H1 (cell line): ENCODE measurements around the gene DIRAS2. TPM values are rescaled to one million over a fixed set of nuclear protein-coding genes. Genes with fewer than 3 reads are reported as not detected.

Source experiments
- CTCF ChIA-PET: fragments of 300-600 bp; sonication (Branson Sonifier 250); formaldehyde crosslinking; loops from one replicate; lab custom pipeline; 2021; ENCODE audit not compliant: partially characterized antibody; lab: Charles Lee
- POLR2A ChIA-PET: fragments of 300-600 bp; sonication (Branson Sonifier 250); formaldehyde crosslinking; loops from one replicate; lab custom pipeline; 2021; ENCODE audit warnings: inconsistent platforms; ENCODE audit not compliant: partially characterized antibody; lab: Charles Lee
- DNase-seq, 2 experiments: peaks; one replicate each; pipeline versions ENCODE4 v3.0.0 to v3.0.0-alpha.2; 2010 to 2022; ENCODE audit warnings: low spot score in 2 of 2, low read depth in 1 of 2, mixed read lengths in 1 of 2
- FAIRE-seq: peaks from 2 replicates; lab custom pipeline; 2011; peaks lifted over from hg19 to GRCh38; lab: Jason Lieb, UNC
- H2AFZ ChIP-seq: 2 replicates; pipeline ENCODE4 v1.8.1; 2012; ENCODE audit warnings: low read length, inconsistent platforms
- H2AK5ac ChIP-seq: 2 replicates; pipeline ENCODE4 v1.6.1; 2013; ENCODE audit warnings: low read depth, low read length
- H2BK120ac ChIP-seq: replicated peaks from 2 replicates; pipeline ENCODE3; 2013; ENCODE audit warnings: low read depth, low read length, inconsistent platforms
- H2BK12ac ChIP-seq: 2 replicates; pipeline ENCODE4 v1.6.1; 2013; ENCODE audit warnings: low read depth, low read length
- H2BK15ac ChIP-seq: 2 replicates; pipeline ENCODE4 v1.6.1; 2013; ENCODE audit warnings: low read length
- H2BK20ac ChIP-seq: 2 replicates; pipeline ENCODE4 v1.6.1; 2013; ENCODE audit warnings: low read length
- H2BK5ac ChIP-seq: 2 replicates; pipeline ENCODE4 v1.6.1; 2013; ENCODE audit warnings: low read depth, low read length
- H3K14ac ChIP-seq: 2 replicates; pipeline ENCODE4 v1.6.1; 2013; ENCODE audit warnings: inconsistent platforms; ENCODE audit not compliant: insufficient read length
- H3K18ac ChIP-seq: 2 replicates; pipeline ENCODE4 v1.6.1; 2013; ENCODE audit warnings: low read length; ENCODE audit errors: extremely low read depth
- H3K23ac ChIP-seq: 2 replicates; pipeline ENCODE4 v1.6.1; 2013; ENCODE audit warnings: inconsistent platforms; ENCODE audit not compliant: insufficient read length
- H3K23me2 ChIP-seq: 2 replicates; pipeline ENCODE4 v1.6.1; 2013; ENCODE audit warnings: low read depth, low read length
- H3K27ac ChIP-seq: 2 replicates; pipeline ENCODE4 v1.6.1; 2011; ENCODE audit warnings: low read depth, low read length, inconsistent platforms
- H3K27me3 ChIP-seq, 4 experiments: replicated peaks in 1 of 4; 1 replicate in 1 of 4; 2 replicates in 3 of 4; pipeline versions ENCODE4 v1.6.1 to v1.8.1; 2011 to 2013; ENCODE audit warnings: low read length in 3 of 4, mild to moderate bottlenecking in 3 of 4, inconsistent platforms in 2 of 4, mixed read lengths in 2 of 4, moderate library complexity in 1 of 4; ENCODE audit not compliant: control insufficient read depth in 3 of 4, insufficient read depth in 3 of 4; ENCODE audit errors: extremely low read depth in 1 of 4
- H3K36me3 ChIP-seq, 4 experiments: 2 replicates each; pipeline versions ENCODE4 v1.6.1 to v1.8.1; 2011 to 2013; ENCODE audit warnings: mild to moderate bottlenecking in 4 of 4, low read length in 3 of 4, moderate library complexity in 2 of 4, control low read depth in 1 of 4, inconsistent platforms in 1 of 4; ENCODE audit not compliant: insufficient read depth in 4 of 4, control insufficient read depth in 2 of 4
- H3K4ac ChIP-seq: replicated peaks from 2 replicates; pipeline ENCODE3; 2013; ENCODE audit warnings: low read length, low read depth, mixed read lengths, inconsistent platforms; ENCODE audit not compliant: insufficient read length
- H3K4me1 ChIP-seq, 4 experiments: replicated peaks in 1 of 4; 1 replicate in 1 of 4; 2 replicates in 3 of 4; pipeline versions ENCODE4 v1.6.1 to v1.8.1; 2011 to 2013; ENCODE audit warnings: low read length in 3 of 4, inconsistent platforms in 2 of 4, mixed read lengths in 1 of 4; ENCODE audit not compliant: insufficient read depth in 4 of 4, control insufficient read depth in 3 of 4
- H3K4me2 ChIP-seq, 2 experiments: 2 replicates each; pipeline versions ENCODE4 v1.6.1 to v1.8.1; 2011 to 2013; ENCODE audit warnings: low read depth in 2 of 2, low read length in 2 of 2, control low read depth in 1 of 2, inconsistent platforms in 1 of 2, mild to moderate bottlenecking in 1 of 2; ENCODE audit not compliant: insufficient read depth in 1 of 2
- H3K4me3 ChIP-seq, 4 experiments: fragments of 200-600, 300-600 bp in 1 of 4; sonication (generic), shearing (Covaris generic), sonication (Bioruptor Twin) in 1 of 4; 2 replicates each; pipeline versions ENCODE4 v1.5.1 to v1.8.1; 2011 to 2016; ENCODE audit warnings: low read length in 4 of 4, low read depth in 3 of 4, control low read depth in 2 of 4, inconsistent platforms in 2 of 4, mild to moderate bottlenecking in 2 of 4, mixed read lengths in 1 of 4, moderate library complexity in 1 of 4; ENCODE audit not compliant: insufficient read depth in 2 of 4; ENCODE audit errors: extremely low read depth in 1 of 4
- H3K56ac ChIP-seq: replicated peaks from 2 replicates; pipeline ENCODE3; 2013; ENCODE audit warnings: low read depth, mild to moderate bottlenecking, mixed read lengths, low read length, inconsistent platforms; ENCODE audit not compliant: insufficient read length
- H3K79me1 ChIP-seq: 2 replicates; pipeline ENCODE4 v1.6.1; 2013; ENCODE audit warnings: low read depth, low read length, control low read depth
- H3K79me2 ChIP-seq, 2 experiments: 2 replicates each; pipeline versions ENCODE4 v1.6.1 to v1.8.1; 2012 to 2013; ENCODE audit warnings: low read length in 2 of 2, mild to moderate bottlenecking in 2 of 2, inconsistent platforms in 1 of 2; ENCODE audit not compliant: insufficient read depth in 2 of 2, control insufficient read depth in 1 of 2
- H3K9ac ChIP-seq, 4 experiments: replicated peaks in 1 of 4; 1 replicate in 1 of 4; 2 replicates in 3 of 4; pipeline versions ENCODE4 v1.6.1 to v1.8.1; 2011 to 2013; ENCODE audit warnings: low read depth in 3 of 4, low read length in 3 of 4, control low read depth in 2 of 4, mild to moderate bottlenecking in 2 of 4, moderate library complexity in 2 of 4, inconsistent platforms in 1 of 4; ENCODE audit errors: extremely low read depth in 1 of 4
- H3K9me3 ChIP-seq, 2 experiments: 2 replicates each; pipeline versions ENCODE4 v1.6.1 to v1.8.1; 2012 to 2013; ENCODE audit warnings: mild to moderate bottlenecking in 2 of 2, moderate library complexity in 2 of 2, control low read depth in 1 of 2, inconsistent platforms in 1 of 2, low read depth in 1 of 2, low read length in 1 of 2, mixed read lengths in 1 of 2; ENCODE audit not compliant: insufficient read depth in 2 of 2
- H4K20me1 ChIP-seq, 2 experiments: replicated peaks in 1 of 2; 2 replicates each; pipeline versions ENCODE3 to v1.8.1; 2011 to 2013; ENCODE audit warnings: inconsistent platforms in 2 of 2, low read length in 2 of 2, mild to moderate bottlenecking in 1 of 2; ENCODE audit not compliant: insufficient read depth in 2 of 2, control insufficient read depth in 1 of 2
- H4K5ac ChIP-seq: 2 replicates; pipeline ENCODE4 v1.6.1; 2013; ENCODE audit warnings: low read length, low read depth, mixed read lengths, inconsistent platforms; ENCODE audit not compliant: insufficient read length
- H4K8ac ChIP-seq: 2 replicates; pipeline ENCODE4 v1.8.0; 2013; ENCODE audit warnings: mild to moderate bottlenecking, moderate library complexity, low read length, inconsistent platforms; ENCODE audit not compliant: insufficient read depth; ENCODE audit errors: extremely low read depth
- H4K91ac ChIP-seq: replicated peaks from 2 replicates; pipeline ENCODE3; 2013; ENCODE audit warnings: low read length, mixed read lengths, inconsistent platforms; ENCODE audit not compliant: insufficient read length
- CBX8 ChIP-seq: fragments of 300-800, 300-1000 bp; sonication (generic); IDR thresholded peaks from 2 replicates; pipeline ENCODE4 v1.7.1; 2016; ENCODE audit warnings: low read depth, low read length, borderline replicate concordance
- CHD1 ChIP-seq: IDR thresholded peaks from 2 replicates; pipeline ENCODE4 v1.6.1; 2012; ENCODE audit warnings: low read depth, low read length, improper control_type of control experiment
- GABPA ChIP-seq: IDR thresholded peaks from 2 replicates; pipeline ENCODE4 v1.6.1; 2011; ENCODE audit warnings: mild to moderate bottlenecking, low read length, moderate library complexity, borderline replicate concordance; ENCODE audit not compliant: insufficient read depth
- JUN ChIP-seq: IDR thresholded peaks from 2 replicates; pipeline ENCODE4 v1.6.1; 2011; ENCODE audit warnings: low read depth, mild to moderate bottlenecking, improper control_type of control experiment, low read length
- KDM5A ChIP-seq: fragments of 200-600 bp; IDR thresholded peaks from 2 replicates; pipeline ENCODE4 v1.7.1; 2012; ENCODE audit warnings: mild to moderate bottlenecking, low read length, inconsistent platforms, mixed read lengths
- MAX ChIP-seq: IDR thresholded peaks from 2 replicates; pipeline ENCODE4 v1.6.1; 2012; ENCODE audit warnings: inconsistent platforms
- NRF1 ChIP-seq: IDR thresholded peaks from 2 replicates; pipeline ENCODE4 v1.6.1; 2011; ENCODE audit warnings: mild to moderate bottlenecking, low read depth, low read length, improper control_type of control experiment
- RFX5 ChIP-seq: IDR thresholded peaks from 2 replicates; pipeline ENCODE4 v1.6.1; 2011; ENCODE audit warnings: low read depth, low read length, improper control_type of control experiment, borderline replicate concordance
- RNF2 ChIP-seq: fragments of 200-900, 300-1000 bp; sonication (generic); IDR thresholded peaks from 2 replicates; pipeline ENCODE4 v1.7.1; 2016; ENCODE audit warnings: borderline replicate concordance, low read depth, mild to moderate bottlenecking, antibody characterized with exemption, low read length; ENCODE audit not compliant: poor library complexity, severe bottlenecking; ENCODE audit errors: missing control alignments
- SRF ChIP-seq: IDR thresholded peaks from 2 replicates; pipeline ENCODE4 v1.6.1; 2011; ENCODE audit warnings: mild to moderate bottlenecking, low read depth, low read length, moderate library complexity
- TBP ChIP-seq: IDR thresholded peaks from 2 replicates; pipeline ENCODE4 v1.6.1; 2011; ENCODE audit warnings: low read depth, low read length, improper control_type of control experiment
- TEAD4 ChIP-seq: IDR thresholded peaks from 2 replicates; pipeline ENCODE4 v1.6.1; 2012; ENCODE audit warnings: low read depth, low read length, inconsistent platforms, mixed read lengths
- WGBS, 2 experiments: shearing (Covaris generic) in 1 of 2; methylation state at CpG; one replicate each; pipeline versions ENCODE4 v1.1.6 to v1.1.7; 2013 to 2015; ENCODE audit warnings: low lambda C conversion rate in 2 of 2, mixed read lengths in 2 of 2, inconsistent platforms in 1 of 2, low coverage in 1 of 2, missing lambda C conversion rate in 1 of 2; ENCODE audit not compliant: insufficient replicate concordance in 2 of 2, insufficient coverage in 1 of 2, insufficient read length in 1 of 2; ENCODE audit errors: extremely low coverage in 1 of 2, missing lambda C conversion rate in 1 of 2; 5-methylcytosine and 5-hydroxymethylcytosine counted together
- polyA plus RNA-seq, 7 experiments: library from polyadenylated mRNA; depleted of rRNA in 3 of 7; stranded (reverse) in 5 of 7; unstranded in 2 of 7; fragments of >200 nt in 5 of 7; fragments of 200-250 nt in 2 of 7; gene quantifications; 1 replicate in 5 of 7; 2 replicates in 1 of 7; 4 replicates in 1 of 7; pipeline versions ENCODE4 v1.2.1 to v1.2.3, GENCODE V29; 2011 to 2013; ENCODE audit warnings: missing spikeins in 2 of 7, mixed read lengths in 2 of 7
- total RNA-seq: library from RNA; stranded (reverse); fragmentation: NEBNext Ultra II Directional; extraction: Animal tissue kit (Norgen Biotek cat#: 25700); gene quantifications from 2 replicates; pipeline ENCODE4 v1.2.1, GENCODE V29; 2021

The DIRAS2 gene
- total and polyA plus RNA-seq, 2 of the 8 experiments (the other 6 are each of a cell fraction or from before 2014, with no cell fraction given) = 0.06 to 0.15 TPM

GRCh38 chr9:90631964-90632363, 10.7 kb downstream of the DIRAS2 start:
- Histone ChIP-seq H3K4me3 (no peak overlapping the region), H3K56ac (no peak overlapping the region), H4K8ac (no peak overlapping the region), H4K91ac (no peak overlapping the region), H2BK120ac (no peak overlapping the region), H3K18ac (no peak overlapping the region), H3K23me2 (no peaks in the 10 kb centered on the region), H4K5ac (no peak overlapping the region), H2AK5ac (no peak overlapping the region), H3K79me2 (no peaks in the 10 kb centered on the region), H2BK12ac (no peak overlapping the region), H3K4me1 (no peaks in the 10 kb centered on the region), H3K36me3 (no peaks in the 10 kb centered on the region), H3K23ac (no peak overlapping the region), H2BK20ac (no peak overlapping the region), H2AFZ (no peak overlapping the region), H3K27ac (no peak overlapping the region), H3K9ac (no peak overlapping the region), H3K4me2 (no peak overlapping the region), H2BK5ac (no peak overlapping the region), H3K14ac (no peak overlapping the region), H4K20me1 (no peaks in the 10 kb centered on the region), H3K79me1 (no peaks in the 10 kb centered on the region), H3K27me3 (no peaks in the 10 kb centered on the region), H3K9me3 (no peaks in the 10 kb centered on the region), H2BK15ac (no peak overlapping the region), H3K4ac (no peak overlapping the region)
- TF ChIP-seq KDM5A (no peak), SRF (no peak), NRF1 (no peak), CHD1 (no peak), RFX5 (no peak), GABPA (no peak), TEAD4 (no peak), TBP (no peak), CBX8 (no peak), MAX (no peak), RNF2 (no peak), JUN (no peak)
- ChIA-PET POLR2A (no interaction called here), CTCF (interaction anchor here (1.2 kb wide), 1 partner anchor 238 kb away, joined by 3 read pairs; no protein-coding TSS in a partner anchor)
- WGBS, 2 experiments = 100% methylated on average over 1 of the region's 1 CpG; no CpG with 5 or more reads in 1 of the 2 experiments
- DNase-seq (no peak), FAIRE-seq (no peak)
